WTC11 (cell line): ENCODE measurements around the gene CCDC126.

ENCODE experiments used
- ARID4B ChIP-seq: sonication (generic); formaldehyde crosslinking; IDR thresholded peaks from 2 replicates; pipeline ENCODE4 v1.8.0; 2023; ENCODE audit warnings: missing genetic modification reagents, mild to moderate bottlenecking, borderline replicate concordance
- CTCF ChIP-seq: fragments of 200-600 bp; IDR thresholded peaks from 2 replicates; pipeline ENCODE4 v1.8.0; 2022; ENCODE audit warnings: antibody characterized with exemption
- E2F5 ChIP-seq: sonication (generic); formaldehyde crosslinking; IDR thresholded peaks from 2 replicates; pipeline ENCODE4 v1.8.1; 2022; ENCODE audit warnings: mild to moderate bottlenecking, moderate library complexity, missing genetic modification reagents
- ELF4 ChIP-seq: sonication (generic); formaldehyde crosslinking; IDR thresholded peaks from 2 replicates; pipeline ENCODE4 v1.8.1; 2022; ENCODE audit warnings: low read depth, mild to moderate bottlenecking, moderate library complexity, missing genetic modification reagents
- MAX ChIP-seq: sonication (generic); formaldehyde crosslinking; IDR thresholded peaks from 2 replicates; pipeline ENCODE4 v1.8.0; 2022; ENCODE audit warnings: mild to moderate bottlenecking, missing genetic modification reagents
- USF1 ChIP-seq: sonication (generic); formaldehyde crosslinking; IDR thresholded peaks from 2 replicates; pipeline ENCODE4 v1.8.0; 2022; ENCODE audit warnings: mild to moderate bottlenecking, missing genetic modification reagents

- TF ChIP-seq ELF4 (CRISPR knock-in tag) (no peak), USF1 (CRISPR knock-in tag) (no peak), ARID4B (CRISPR knock-in tag) (no peak), CTCF (no peak), E2F5 (no peak), MAX (CRISPR knock-in tag) (no peak)
These were observed 89.8 kb downstream of the CCDC126 start for GRCh38 chr7:23687011-23687410.
